Nephron progenitor cell (in vitro differentiated cells): ENCODE measurements around the gene LIPG.
"Not testable (repeated sequence)": the region's sequence is repeated elsewhere in the genome, so short reads cannot be mapped to it uniquely, and the experiment has no call there.

Experiments
- DNase-seq: peaks from one replicate; pipeline ENCODE4 v3.0.0; 2021
- H3K27ac Mint-ChIP-seq: 2 replicates; pipeline ENCODE4 v1.8.0; 2021; ENCODE audit warnings: mild to moderate bottlenecking, moderate library complexity, mixed read lengths
- H3K27me3 Mint-ChIP-seq: 2 replicates; pipeline ENCODE4 v1.8.0; 2021; ENCODE audit warnings: mild to moderate bottlenecking, low read depth, mixed read lengths; ENCODE audit not compliant: poor library complexity
- H3K36me3 Mint-ChIP-seq: 2 replicates; pipeline ENCODE4 v1.8.0; 2021; ENCODE audit warnings: low read depth, mixed read lengths
- H3K4me1 Mint-ChIP-seq: 2 replicates; pipeline ENCODE4 v1.8.0; 2021; ENCODE audit warnings: mixed read lengths
- H3K4me3 Mint-ChIP-seq: 2 replicates; pipeline ENCODE4 v1.8.0; 2021; ENCODE audit warnings: mild to moderate bottlenecking, moderate library complexity, mixed read lengths
- H3K9me3 Mint-ChIP-seq: 2 replicates; pipeline ENCODE4 v1.8.0; 2021; ENCODE audit warnings: mild to moderate bottlenecking, moderate library complexity, mixed read lengths
- CTCF ChIP-seq: fragments of 200-600 bp; sonication (generic); IDR thresholded peaks from 2 replicates; pipeline ENCODE4 v1.5.0; 2021; ENCODE audit warnings: antibody characterized with exemption

The LIPG gene

DNA sequence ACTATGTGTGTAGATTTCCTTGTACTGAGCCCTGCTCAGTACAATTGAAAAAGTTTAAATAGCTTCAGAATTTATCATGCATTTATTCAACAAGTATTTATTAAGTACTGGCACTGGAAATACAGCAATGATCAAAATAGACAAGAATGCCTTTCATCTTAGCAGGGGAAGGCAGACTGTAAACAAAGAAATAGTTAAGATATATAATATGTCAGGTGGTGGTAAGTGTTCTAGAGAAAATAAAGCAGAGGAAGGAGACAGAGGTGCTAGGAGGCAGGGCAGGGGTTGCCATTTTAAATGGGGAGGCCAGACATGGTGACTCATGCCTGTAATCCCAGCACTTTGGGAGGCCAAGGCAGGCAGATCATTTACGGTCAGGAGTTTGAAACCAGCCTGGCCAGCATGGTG is 13.6 kb upstream of the LIPG start:
- peaks cover 25% of the 10 kb centered on the region for H3K9me3 Mint-ChIP-seq
- no peaks in the 10 kb centered on the region for H3K36me3 Mint-ChIP-seq
- no peak for TF ChIP-seq CTCF
- no peaks in the 10 kb centered on the region for H3K27me3 Mint-ChIP-seq
- H3K4me1 Mint-ChIP-seq: peaks cover 18% of the 10 kb centered on the region
- no peak overlapping the region for H3K4me3 Mint-ChIP-seq
- no peak for DNase-seq
- no peak overlapping the region for H3K27ac Mint-ChIP-seq

DNA sequence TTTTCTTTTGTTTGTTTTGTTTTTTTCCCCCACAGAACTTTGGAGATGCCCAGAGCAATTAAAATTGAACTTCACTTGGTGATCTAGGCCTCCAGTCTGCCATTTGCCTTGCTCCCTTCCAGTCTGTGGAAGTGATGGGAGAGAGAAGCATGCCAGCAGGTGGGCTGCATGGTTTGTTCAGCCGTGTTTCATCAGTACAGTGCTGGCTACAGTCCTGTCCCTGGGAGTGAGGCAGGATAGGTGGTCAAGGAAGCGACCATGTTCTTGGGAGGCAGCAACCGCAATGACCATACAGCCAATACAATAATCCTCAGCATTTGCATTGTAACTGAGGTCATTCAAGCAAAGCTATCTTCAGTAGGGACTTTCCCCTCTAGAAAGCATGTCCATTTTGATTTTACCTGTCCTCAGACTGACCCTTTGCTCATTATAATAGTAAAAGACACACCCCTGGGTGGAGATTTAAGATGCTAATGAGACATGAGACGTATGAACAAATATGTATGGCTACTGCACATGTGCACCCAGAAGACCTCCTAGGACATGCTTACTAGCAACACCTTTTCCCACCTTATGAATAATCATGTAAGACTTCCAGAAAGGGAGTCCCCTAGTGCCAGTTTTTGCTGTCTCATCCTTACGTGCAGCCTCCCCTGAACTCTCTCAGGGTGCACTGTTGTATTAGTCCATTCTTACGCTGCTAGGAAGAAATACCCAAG is 11.1 kb upstream of the LIPG start:
- Mint-ChIP-seq H3K27ac (no peak overlapping the region), H3K36me3 (no peaks in the 10 kb centered on the region), H3K9me3 (peaks cover 43% of the 10 kb centered on the region), H3K27me3 (peaks cover 4% of the 10 kb centered on the region), H3K4me3 (no peak overlapping the region), H3K4me1 (peaks cover 18% of the 10 kb centered on the region)
- no peak for DNase-seq
- TF ChIP-seq CTCF: no peak

DNA sequence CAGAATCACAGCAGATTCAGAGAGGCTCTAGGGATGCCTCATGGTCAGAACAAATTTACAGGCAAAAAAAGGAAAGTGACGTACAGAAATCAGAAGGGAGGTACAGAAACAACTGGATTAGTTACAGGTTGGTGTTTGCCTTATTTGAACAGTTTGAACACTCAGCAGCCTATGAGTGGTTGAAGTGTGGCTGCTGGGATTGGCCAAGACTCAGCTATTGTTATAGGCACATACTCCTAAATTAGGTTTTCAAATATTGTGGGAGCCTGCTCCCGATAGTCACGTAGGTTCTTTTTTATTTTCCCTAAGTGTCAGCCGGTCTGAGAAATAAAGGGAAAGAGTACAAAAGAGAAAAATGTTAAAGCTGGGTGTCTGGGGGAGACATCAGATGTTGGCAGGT is 8.9 kb upstream of the LIPG start:
- DNase-seq: no peak
- Mint-ChIP-seq H3K27ac (no peak overlapping the region), H3K27me3 (peaks cover 4% of the 10 kb centered on the region), H3K4me1 (peaks cover 4% of the 10 kb centered on the region), H3K4me3 (no peak overlapping the region), H3K9me3 (peaks cover 37% of the 10 kb centered on the region), H3K36me3 (no peaks in the 10 kb centered on the region)
- no peak for TF ChIP-seq CTCF

DNA sequence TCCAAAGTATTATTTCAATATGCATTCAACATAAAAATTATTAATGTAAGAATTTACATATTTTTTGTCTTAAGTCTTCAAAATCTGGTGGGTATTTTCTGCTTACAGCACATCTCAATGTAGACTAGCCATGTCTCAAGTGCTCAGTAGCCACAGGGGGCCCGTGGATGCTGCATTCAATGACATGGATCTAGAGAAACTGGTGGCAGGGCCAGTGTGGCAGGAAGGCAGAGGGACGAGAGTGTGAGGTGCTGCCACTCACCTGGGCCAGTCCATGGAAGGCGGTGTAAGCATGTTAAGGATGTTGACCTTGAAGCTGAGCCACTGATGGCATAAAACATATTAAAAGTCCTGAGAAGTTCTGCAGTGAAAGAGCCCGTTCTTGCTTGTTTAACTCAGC is 6.2 kb upstream of the LIPG start:
- Mint-ChIP-seq H3K27ac (no peak overlapping the region), H3K4me3 (no peak overlapping the region), H3K4me1 (no peaks in the 10 kb centered on the region), H3K36me3 (no peaks in the 10 kb centered on the region), H3K27me3 (peaks cover 19% of the 10 kb centered on the region), H3K9me3 (peaks cover 57% of the 10 kb centered on the region)
- no peak for TF ChIP-seq CTCF
- no peak for DNase-seq

DNA sequence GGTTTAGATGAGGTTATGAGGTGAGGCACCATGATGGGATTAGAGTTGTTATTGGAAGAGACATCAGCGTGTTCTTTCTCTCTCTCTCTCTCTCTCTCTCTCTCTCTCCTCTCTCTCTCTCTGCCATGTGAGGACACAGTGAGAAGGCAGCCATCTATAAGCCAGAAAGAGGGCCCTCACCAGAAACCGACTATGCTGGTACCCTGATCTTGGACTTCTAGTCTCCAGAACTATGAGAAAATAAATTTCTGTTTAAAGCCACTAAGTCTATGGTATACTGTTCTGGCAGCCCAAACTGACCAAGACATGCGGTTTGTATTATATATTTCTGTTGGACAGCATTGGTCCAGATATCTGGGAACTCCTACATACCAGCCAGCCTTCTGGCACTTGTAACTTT is 3.5 kb upstream of the LIPG start:
- no peaks in the 10 kb centered on the region for H3K36me3 Mint-ChIP-seq
- TF ChIP-seq CTCF: no peak
- peaks cover 37% of the 10 kb centered on the region for H3K9me3 Mint-ChIP-seq
- H3K27me3 Mint-ChIP-seq: peaks cover 34% of the 10 kb centered on the region
- H3K4me3 Mint-ChIP-seq: no peak overlapping the region
- DNase-seq: no peak
- peaks cover 26% of the 10 kb centered on the region for H3K4me1 Mint-ChIP-seq
- no peak overlapping the region for H3K27ac Mint-ChIP-seq

- Mint-ChIP-seq H3K4me1 (peaks cover 36% of the 10 kb centered on the region), H3K27me3 (peaks cover 30% of the 10 kb centered on the region), H3K9me3 (peaks cover 26% of the 10 kb centered on the region)
- not testable (repeated sequence) for H3K27ac Mint-ChIP-seq, H3K4me3 Mint-ChIP-seq, H3K36me3 Mint-ChIP-seq, DNase-seq
Observed at GRCh38 chr18:49559326-49559931, 2.4 kb upstream of the LIPG start.
